ENCODE results near the gene OOSP4B.
"Not testable (repeated sequence)": the region's sequence is repeated elsewhere in the genome, so short reads cannot be mapped to it uniquely, and the experiment has no call there.

Gene OOSP4B

DNA sequence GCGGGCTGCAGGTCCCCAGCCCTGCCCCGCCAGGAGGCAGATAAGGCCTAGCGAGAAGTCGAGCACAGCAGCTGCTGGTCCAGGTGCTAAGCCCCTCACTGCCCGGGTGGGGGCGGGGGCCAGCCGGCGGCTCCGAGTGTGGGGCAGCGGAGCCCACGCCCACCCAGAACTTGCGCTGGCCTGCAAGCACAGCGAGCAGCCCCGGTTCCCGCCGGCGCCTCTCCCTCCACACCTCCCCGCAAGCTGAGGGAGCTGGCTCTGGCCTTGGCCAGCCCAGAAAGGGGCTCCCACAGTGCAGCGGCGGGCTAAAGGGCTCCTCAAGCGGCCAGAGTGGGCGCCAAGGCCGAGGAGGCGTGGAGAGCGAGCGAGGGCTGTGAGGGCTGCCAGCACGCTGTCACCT is 3.4 kb downstream of the OOSP4B start:
- not testable (repeated sequence) for ATAC-seq (replicated peaks); H3K9me3 Mint-ChIP-seq; H3K36me3 Mint-ChIP-seq; H3K4me1 Mint-ChIP-seq; H3K27ac Mint-ChIP-seq; H3K4me3 Mint-ChIP-seq; DNase-seq
- peaks cover 9 to 12% of the 10 kb centered on the region in 2 donors for H3K27me3 Mint-ChIP-seq

- no peak for ATAC-seq (replicated peaks)
- no peak overlapping the region for H3K4me3 Mint-ChIP-seq
- no peaks in the 10 kb centered on the region for H3K9me3 Mint-ChIP-seq
- no peaks in the 10 kb centered on the region for H3K36me3 Mint-ChIP-seq
- H3K27me3 Mint-ChIP-seq = no peaks in the 10 kb centered on the region
- H3K27ac Mint-ChIP-seq = no peak overlapping the region
- DNase-seq = no peak
- no peaks in the 10 kb centered on the region for H3K4me1 Mint-ChIP-seq
Measured at GRCh38 chr11:60029015-60029632, 12.1 kb downstream of the OOSP4B start.

- no peaks in the 10 kb centered on the region for H3K27me3 Mint-ChIP-seq
- no peaks in the 10 kb centered on the region for H3K4me1 Mint-ChIP-seq
- no peak within 1 kb of the TSS for H3K27ac Mint-ChIP-seq
- DNase-seq (no peak), ATAC-seq (replicated peaks) (no peak)
- no peaks in the 10 kb centered on the region for H3K36me3 Mint-ChIP-seq
- H3K9me3 Mint-ChIP-seq = no peaks in the 10 kb centered on the region
- H3K4me3 Mint-ChIP-seq = no peak within 1 kb of the TSS
Measured at GRCh38 chr11:60040109-60040508, 23.1 kb downstream of the OOSP4B start, which contains the start of gene OOSP2. Gene OOSP2, plus strand, starts transcription at chr11:60040409. Its CDS starts 51 bp downstream, at chr11:60040460.

DNA sequence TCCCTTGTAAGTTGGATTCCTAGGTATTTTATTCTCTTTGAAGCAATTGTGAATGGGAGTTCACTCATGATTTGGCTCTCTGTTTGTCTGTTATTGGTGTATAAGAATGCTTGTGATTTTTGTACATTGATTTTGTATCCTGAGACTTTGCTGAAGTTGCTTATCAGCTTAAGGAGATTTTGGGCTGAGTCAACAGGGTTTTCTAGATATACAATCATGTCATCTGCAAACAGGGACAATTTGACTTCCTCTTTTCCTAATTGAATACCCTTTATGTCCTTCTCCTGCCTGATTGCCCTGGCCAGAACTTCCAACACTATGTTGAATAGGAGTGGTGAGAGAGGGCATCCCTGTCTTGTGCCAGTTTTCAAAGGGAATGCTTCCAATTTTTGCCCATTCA is 33.4 kb downstream of the OOSP4B start:
- ATAC-seq (replicated peaks); H3K4me3 Mint-ChIP-seq; H3K36me3 Mint-ChIP-seq; DNase-seq; H3K9me3 Mint-ChIP-seq; H3K27ac Mint-ChIP-seq; H3K4me1 Mint-ChIP-seq: not testable (repeated sequence)
- H3K27me3 Mint-ChIP-seq = peaks cover 7 to 11% of the 10 kb centered on the region in 2 donors

DNA sequence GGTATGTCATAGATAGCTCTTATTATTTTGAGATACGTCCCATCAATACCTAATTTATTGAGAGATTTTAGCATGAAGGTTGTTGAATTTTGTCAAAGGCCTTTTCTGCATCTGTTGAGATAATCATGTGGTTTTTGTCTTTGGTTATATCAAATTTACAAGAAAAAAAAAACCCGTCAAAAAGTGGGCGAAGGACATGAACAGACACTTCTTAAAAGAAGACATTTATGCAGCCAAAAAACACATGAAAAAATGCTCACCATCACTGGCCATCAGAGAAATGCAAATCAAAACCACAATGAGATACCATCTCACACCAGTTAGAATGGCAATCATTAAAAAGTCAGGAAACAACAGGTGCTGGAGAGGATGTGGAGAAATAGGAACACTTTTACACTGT is 33.9 kb downstream of the OOSP4B start:
- DNase-seq; ATAC-seq (replicated peaks); H3K9me3 Mint-ChIP-seq; H3K27me3 Mint-ChIP-seq; H3K4me1 Mint-ChIP-seq; H3K4me3 Mint-ChIP-seq; H3K27ac Mint-ChIP-seq; H3K36me3 Mint-ChIP-seq: not testable (repeated sequence)

- Mint-ChIP-seq H3K4me1 (no peaks in the 10 kb centered on the region), H3K4me3 (no peak within 1 kb of the TSS), H3K27me3 (peaks cover 4 to 5% of the 10 kb centered on the region in 2 donors), H3K9me3 (peaks cover 0 to 2% of the 10 kb centered on the region in 2 donors), H3K27ac (no peak within 1 kb of the TSS), H3K36me3 (no peaks in the 10 kb centered on the region)
- DNase-seq (no peak), ATAC-seq (replicated peaks) (no peak)
Measured at GRCh38 chr11:60056349-60056969, 39.5 kb downstream of the OOSP4B start, which contains the start of gene MS4A3. Gene MS4A3, plus strand, starts transcription at chr11:60056665. Its CDS starts 4,496 bp downstream, at chr11:60061161.

DNA sequence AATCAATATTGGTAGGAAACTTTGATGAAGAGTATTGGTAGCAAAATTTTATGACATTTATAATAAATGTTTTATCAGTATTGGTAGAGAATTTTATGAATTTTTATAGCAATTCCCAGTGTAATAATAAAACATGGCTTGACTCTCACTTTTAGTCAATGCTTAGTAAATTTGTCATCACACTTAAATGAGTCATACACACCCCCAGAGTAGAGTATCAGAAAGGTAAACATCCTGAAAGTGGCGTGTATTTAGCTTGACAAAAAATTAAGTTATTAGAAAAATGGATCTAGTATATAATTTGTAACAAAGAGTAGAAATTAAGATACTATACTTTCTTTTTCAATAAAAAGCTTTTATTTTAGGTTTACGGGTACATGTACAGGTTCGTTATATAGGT is 42.1 kb downstream of the OOSP4B start:
- ATAC-seq (replicated peaks) (peak in 1 of 2 donors; percentile 38), DNase-seq (no peak)
- Mint-ChIP-seq H3K27ac (no peak overlapping the region), H3K27me3 (peaks cover 4 to 5% of the 10 kb centered on the region in 2 donors), H3K9me3 (peaks cover 0 to 2% of the 10 kb centered on the region in 2 donors), H3K4me3 (no peak overlapping the region), H3K36me3 (no peaks in the 10 kb centered on the region), H3K4me1 (no peaks in the 10 kb centered on the region)

- Mint-ChIP-seq H3K27me3 (peaks cover 4 to 5% of the 10 kb centered on the region in 2 donors), H3K27ac (no peak overlapping the region), H3K9me3 (peaks cover 0 to 2% of the 10 kb centered on the region in 2 donors), H3K4me3 (no peak overlapping the region), H3K36me3 (no peaks in the 10 kb centered on the region), H3K4me1 (no peaks in the 10 kb centered on the region)
- ATAC-seq (replicated peaks) (no peak), DNase-seq (no peak)
Measured at GRCh38 chr11:60059521-60060240, 42.7 kb downstream of the OOSP4B start.

DNA sequence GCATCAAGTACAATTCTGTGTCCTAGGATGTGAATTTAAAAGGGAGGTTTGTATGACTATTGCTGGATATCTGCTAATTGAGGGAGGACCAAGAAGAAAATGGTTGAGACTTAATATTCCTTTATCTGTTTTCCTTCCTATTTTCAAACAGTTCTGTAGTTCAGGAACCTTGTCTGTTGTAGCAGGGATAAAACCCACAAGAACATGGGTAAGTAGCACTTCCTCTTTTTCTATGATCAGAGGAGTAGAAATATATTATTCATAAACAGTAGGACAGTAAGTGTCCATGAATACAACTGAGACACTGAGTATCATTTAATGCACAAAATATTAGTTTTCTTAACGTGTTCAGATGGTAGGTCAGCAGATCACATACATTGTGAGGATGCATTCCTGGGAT is 47.1 kb downstream of the OOSP4B start:
- Mint-ChIP-seq H3K36me3 (no peaks in the 10 kb centered on the region), H3K4me1 (no peaks in the 10 kb centered on the region), H3K4me3 (no peak overlapping the region), H3K27ac (no peak overlapping the region), H3K27me3 (peaks cover 0 to under 1% of the 10 kb centered on the region in 2 donors), H3K9me3 (peaks cover 0 to 2% of the 10 kb centered on the region in 2 donors)
- ATAC-seq (replicated peaks) (peak in 1 of 2 donors; percentile 77), DNase-seq (no peak)

DNA sequence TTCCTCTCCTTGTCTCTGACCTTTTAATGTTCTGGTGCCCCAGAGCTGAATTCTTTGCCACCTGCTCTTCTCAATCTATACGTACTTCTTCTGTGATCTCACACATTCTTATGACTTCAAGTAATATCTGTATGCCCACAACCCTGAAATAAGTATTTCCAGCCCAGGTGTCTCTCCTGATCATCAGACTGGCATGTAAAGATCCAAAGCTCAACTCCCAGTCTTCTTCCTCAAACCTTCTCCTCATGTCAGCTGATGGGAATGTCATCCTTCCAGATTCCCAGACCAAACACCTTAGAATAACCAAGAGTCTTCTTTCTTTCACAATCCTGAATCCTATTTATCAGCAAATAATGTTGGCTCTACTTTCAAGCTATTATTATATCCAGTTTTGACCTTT is 48.8 kb downstream of the OOSP4B start:
- Mint-ChIP-seq H3K4me1 (no peaks in the 10 kb centered on the region), H3K36me3 (no peaks in the 10 kb centered on the region), H3K27ac (no peak overlapping the region), H3K9me3 (no peaks in the 10 kb centered on the region), H3K27me3 (peaks cover 0 to 6% of the 10 kb centered on the region in 2 donors), H3K4me3 (no peak overlapping the region)
- ATAC-seq (replicated peaks) = no peak
- no peak for DNase-seq

DNA sequence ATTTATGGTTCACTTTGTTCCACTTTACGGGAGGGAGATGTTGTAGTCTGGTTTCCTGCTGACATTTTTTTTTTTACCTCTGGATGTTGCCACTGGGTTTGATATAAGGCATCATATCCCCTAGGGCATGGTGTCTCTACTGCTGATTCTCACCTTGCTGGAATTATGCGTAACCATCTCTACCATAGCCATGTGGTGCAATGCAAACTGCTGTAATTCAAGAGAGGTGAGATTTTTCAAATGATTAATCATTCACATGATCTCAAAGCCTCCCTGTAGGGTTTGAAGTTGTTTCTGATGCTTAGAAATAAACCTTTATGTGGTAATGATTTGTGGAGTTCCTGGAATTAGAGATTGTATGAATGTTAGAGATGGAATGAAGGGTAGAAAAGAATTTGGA is 52.5 kb downstream of the OOSP4B start:
- Mint-ChIP-seq H3K36me3 (no peaks in the 10 kb centered on the region), H3K27ac (no peak overlapping the region), H3K4me3 (no peak overlapping the region), H3K9me3 (no peaks in the 10 kb centered on the region), H3K4me1 (no peaks in the 10 kb centered on the region), H3K27me3 (peaks cover 6 to 10% of the 10 kb centered on the region in 2 donors)
- ATAC-seq (replicated peaks) (no peak), DNase-seq (no peak)

DNA sequence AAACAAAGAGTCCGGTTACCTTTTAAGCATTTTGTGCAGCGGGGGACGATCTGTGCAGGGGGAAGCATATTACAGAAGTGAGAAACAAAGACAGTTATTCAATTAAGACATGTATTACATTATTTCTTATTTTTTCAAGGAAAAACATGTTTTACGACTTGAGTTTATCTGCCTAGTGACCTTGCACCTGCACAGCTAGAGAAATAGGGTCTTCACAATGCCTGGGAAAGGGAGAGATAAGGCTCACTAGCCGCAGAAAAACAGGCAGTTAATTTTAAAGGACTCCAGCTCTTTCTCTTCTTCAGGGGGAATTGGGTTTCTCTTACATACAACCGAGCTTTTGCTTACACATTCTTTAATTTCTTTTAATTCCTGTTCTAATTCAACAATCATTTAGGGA is 54.7 kb downstream of the OOSP4B start:
- not testable (repeated sequence) for ATAC-seq (replicated peaks); H3K4me1 Mint-ChIP-seq; DNase-seq; H3K27ac Mint-ChIP-seq; H3K36me3 Mint-ChIP-seq; H3K4me3 Mint-ChIP-seq; H3K9me3 Mint-ChIP-seq
- peaks cover 6 to 10% of the 10 kb centered on the region in 2 donors for H3K27me3 Mint-ChIP-seq

DNA sequence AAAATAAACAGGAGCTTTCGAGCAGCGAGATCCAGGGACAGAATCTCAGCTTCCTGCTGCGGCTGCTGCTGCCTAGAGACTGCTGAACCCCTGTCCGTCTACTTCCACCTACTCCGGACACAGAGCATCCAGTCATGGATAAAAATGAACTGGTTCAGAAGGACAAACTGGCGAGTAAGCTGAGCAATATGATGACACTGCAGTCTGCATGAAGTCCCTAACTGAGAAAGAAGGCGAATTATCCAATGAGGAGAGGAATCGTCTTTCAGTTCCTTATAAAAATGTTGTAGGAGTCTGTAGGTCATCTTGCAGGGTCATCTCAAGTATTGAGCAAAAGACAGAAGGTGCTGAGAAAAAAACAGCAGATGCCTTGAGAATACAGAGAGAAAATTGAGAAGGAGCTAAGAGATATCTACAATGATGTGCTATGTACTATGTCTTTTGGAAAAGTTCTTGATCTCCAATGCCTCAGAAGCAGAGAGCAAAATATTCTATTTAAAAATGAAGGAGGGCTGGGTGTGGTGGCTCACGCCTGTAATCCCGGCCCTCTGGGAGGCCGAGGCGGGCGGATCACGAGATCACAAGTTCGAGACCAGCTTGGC is 60.3 kb downstream of the OOSP4B start:
- peaks cover 5 to 6% of the 10 kb centered on the region in 2 donors for H3K27me3 Mint-ChIP-seq
- H3K4me1 Mint-ChIP-seq = no peaks in the 10 kb centered on the region
- peaks cover 8 to 17% of the 10 kb centered on the region in 2 donors for H3K9me3 Mint-ChIP-seq
- H3K36me3 Mint-ChIP-seq = peaks cover 0 to 2% of the 10 kb centered on the region in 2 donors
- H3K4me3 Mint-ChIP-seq = no peak overlapping the region
- DNase-seq (no peak), ATAC-seq (replicated peaks) (no peak)
- no peak overlapping the region for H3K27ac Mint-ChIP-seq

- no peak overlapping the region for H3K27ac Mint-ChIP-seq
- peaks cover 5 to 6% of the 10 kb centered on the region in 2 donors for H3K27me3 Mint-ChIP-seq
- H3K4me3 Mint-ChIP-seq = no peak overlapping the region
- H3K36me3 Mint-ChIP-seq = peaks cover 0 to 2% of the 10 kb centered on the region in 2 donors
- ATAC-seq (replicated peaks) (no peak), DNase-seq (no peak)
- peaks cover 8 to 17% of the 10 kb centered on the region in 2 donors for H3K9me3 Mint-ChIP-seq
- no peaks in the 10 kb centered on the region for H3K4me1 Mint-ChIP-seq
Measured at GRCh38 chr11:60077981-60078380, 61.0 kb downstream of the OOSP4B start.

Measured in stimulated activated naive B cell treated with anti-CD40 and anti-IgM and Interleukin-4, amounts not matched to agents 10 μg/mL and 1 μg/mL and 100 μg/mL, for 72 hours (primary cell).